ENCODE results near the gene CELSR1.

GRCh38 chr22:46455446-46455845 is 82.0 kb downstream of the CELSR1 start:
- TF ChIP-seq CTCF (IDR thresholded peaks at IDR 0.05) (no peak), POLR2A (IDR thresholded peaks at IDR 0.05) (no peak)

Measured in sigmoid colon (tissue), 3 donors.